ENCODE data around the gene ICE2.
"Not testable (repeated sequence)": the region's sequence is repeated elsewhere in the genome, so short reads cannot be mapped to it uniquely, and the experiment has no call there.

The ICE2 gene

GRCh38 chr15:60406513-60407414 is 72.2 kb downstream of the ICE2 start:
- DNase-seq: no peak

DNA sequence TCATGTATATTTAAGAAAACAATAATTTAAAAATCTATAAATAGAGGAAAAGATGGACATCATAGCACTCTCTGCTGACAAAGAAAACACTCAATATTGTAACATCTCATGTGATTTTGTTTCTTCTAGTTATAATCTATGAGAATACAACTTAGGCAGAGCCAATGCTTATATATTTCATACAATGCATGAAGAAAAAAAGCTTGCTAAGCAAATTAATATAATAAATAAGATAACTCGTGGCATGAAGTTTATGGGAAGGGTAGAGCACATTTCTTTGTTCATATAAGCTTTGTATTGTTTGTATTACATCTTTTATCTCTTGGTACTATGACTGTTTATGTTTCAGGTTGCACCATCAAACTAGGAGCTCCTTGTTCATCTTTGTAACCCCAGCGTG is 73.5 kb downstream of the ICE2 start:
- DNase-seq: no peak

DNA sequence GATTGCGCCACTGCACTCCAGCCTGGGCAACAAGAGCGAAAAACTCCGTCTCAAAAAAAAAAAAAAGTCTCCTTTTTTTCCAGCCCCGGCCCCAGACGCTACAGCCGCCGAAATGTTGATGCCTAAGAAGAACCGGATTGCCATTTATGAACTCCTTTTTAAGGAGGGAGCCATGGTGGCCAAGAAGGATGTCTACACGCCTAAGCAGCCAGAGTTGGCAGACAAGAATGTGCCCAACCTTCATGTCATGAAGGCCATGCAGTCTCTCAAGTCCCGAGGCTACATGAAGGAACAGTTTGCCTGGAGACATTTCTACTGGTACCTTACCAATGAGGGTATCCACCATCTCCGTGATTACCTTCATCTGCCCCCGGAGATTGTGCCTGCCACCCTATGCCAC is 74.6 kb downstream of the ICE2 start:
- DNase-seq: not testable (repeated sequence)

DNA sequence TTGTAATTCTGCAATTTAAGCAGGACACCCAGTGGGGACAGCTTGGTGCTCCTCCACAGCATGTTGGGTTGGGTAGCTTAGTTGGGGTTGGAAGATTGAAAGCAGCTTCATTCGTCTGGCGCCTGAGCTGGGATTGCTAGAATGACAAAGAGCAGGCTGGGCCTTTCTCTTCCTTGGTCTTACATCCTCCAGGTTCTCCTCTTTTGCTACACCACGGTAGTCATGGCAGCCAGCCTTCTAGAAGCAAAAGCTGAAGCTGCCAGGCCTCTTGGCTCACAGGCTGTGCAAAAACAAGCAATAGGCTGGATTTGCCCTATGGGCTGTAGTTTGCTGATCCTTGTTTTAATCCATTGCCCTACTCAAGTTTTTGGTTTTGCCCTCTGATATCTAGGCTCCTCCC is 78.0 kb downstream of the ICE2 start:
- no peak for DNase-seq

- DNase-seq: no peak
Observed at GRCh38 chr15:60399931-60400330, 79.0 kb downstream of the ICE2 start.

- DNase-seq: no peak
Observed at GRCh38 chr15:60399246-60399915, 79.6 kb downstream of the ICE2 start.

- DNase-seq: peak; percentile 41
Observed at GRCh38 chr15:60397772-60398445, 81.0 kb downstream of the ICE2 start, which contains the start of gene ANXA2. Gene ANXA2 (minus strand): TSS chr15:60397986. CDS start chr15:60386075, 11,911 bp downstream.

DNA sequence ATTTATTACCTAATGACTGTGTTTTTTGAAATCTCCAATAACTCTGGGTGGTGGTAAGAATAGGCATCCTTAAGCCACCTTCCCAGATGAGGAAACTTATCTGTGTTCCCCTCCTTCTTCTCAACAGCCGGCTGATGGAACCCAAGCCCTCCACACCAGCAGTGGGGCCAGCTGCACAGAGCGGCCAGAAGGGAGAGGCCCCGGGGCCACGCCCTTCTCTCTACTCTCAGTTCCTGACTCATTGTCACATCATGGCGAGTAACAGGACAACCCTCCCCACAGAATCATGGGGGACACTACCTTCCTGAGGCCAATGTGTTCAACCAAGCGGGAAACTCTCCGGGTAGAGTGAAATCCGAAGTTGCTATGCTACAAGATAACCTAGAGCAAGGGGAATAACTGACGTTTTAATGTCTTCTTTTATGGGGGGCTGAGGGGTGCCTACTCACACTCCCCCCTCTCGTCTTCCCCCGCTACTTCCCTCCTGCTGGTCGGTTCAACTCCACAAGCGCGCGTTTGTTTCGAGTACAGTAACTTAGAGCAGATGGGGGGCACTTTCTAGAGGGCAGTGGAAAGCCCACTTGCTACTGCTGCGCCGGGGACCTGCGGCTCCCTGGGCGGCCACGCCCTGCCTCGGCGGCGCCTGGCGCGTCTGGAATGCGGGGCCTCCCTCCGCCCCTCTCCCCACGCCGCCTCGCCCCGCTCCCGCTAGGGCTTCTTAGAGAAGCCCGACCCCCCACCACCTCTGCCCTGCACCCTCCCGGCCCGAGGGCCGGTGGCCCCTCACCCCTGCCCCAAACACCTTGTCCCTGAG is 81.8 kb downstream of the ICE2 start:
- no peak for DNase-seq

- no peak for DNase-seq
Observed at GRCh38 chr15:60396560-60396957, 82.4 kb downstream of the ICE2 start.

DNA sequence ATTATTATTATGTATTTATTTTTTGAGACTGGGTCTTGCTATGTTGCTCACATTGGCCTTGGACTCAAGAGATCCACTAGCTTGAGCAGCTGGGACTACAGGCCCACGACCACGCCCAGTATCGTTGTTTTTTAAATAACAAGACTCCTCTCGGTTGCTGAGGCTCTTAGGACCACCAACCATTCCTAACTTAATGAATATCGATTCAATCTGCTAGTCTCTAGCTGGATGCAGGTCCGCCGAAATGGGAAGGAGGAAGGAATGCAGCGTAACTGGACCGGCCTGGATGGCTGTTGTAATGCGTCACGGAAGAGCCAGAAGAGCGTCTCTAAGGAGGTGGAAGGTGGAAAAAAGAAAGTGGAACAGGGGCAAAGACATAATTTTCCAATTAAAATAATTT is 82.8 kb downstream of the ICE2 start:
- no peak for DNase-seq

DNA sequence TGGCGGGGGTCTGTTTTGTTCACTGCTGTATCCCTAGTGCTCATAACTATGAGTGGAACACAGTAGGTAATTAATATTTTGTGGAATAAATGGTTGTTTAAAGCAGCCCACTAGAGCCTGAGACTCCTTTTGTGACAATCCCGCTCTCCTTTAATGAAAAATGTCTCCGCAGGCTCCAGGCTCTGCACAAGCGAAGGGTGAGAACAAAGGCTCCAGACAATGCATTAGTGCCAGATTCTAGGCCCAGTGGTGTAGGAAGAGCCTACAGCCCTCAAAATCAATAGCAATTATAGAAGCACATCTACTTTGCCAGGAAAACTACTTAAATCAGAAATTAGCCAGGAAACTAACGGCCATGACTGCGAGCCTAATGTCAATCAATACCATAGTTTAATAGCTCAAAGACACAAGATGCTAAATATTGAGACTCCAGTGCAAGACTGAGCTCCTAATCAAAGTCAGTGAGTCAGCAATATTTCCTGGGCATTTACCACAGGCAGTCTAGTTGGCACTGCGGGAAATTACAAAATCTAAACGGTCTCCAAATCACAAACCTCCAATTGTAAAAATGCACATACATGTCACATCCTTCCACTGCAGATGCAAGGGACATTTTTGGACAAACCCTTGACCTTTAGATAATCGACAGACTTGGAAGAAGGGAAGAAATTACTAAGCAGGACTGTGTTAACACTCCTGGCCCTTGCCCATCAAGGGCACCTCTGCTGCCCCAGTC is 83.5 kb downstream of the ICE2 start:
- no peak for DNase-seq

- no peak for DNase-seq
Observed at GRCh38 chr15:60394689-60395097, 84.2 kb downstream of the ICE2 start.

- no peak for DNase-seq
Observed at GRCh38 chr15:60392986-60393790, 85.8 kb downstream of the ICE2 start.

- no peak for DNase-seq
Observed at GRCh38 chr15:60392601-60392985, 86.3 kb downstream of the ICE2 start.

DNA sequence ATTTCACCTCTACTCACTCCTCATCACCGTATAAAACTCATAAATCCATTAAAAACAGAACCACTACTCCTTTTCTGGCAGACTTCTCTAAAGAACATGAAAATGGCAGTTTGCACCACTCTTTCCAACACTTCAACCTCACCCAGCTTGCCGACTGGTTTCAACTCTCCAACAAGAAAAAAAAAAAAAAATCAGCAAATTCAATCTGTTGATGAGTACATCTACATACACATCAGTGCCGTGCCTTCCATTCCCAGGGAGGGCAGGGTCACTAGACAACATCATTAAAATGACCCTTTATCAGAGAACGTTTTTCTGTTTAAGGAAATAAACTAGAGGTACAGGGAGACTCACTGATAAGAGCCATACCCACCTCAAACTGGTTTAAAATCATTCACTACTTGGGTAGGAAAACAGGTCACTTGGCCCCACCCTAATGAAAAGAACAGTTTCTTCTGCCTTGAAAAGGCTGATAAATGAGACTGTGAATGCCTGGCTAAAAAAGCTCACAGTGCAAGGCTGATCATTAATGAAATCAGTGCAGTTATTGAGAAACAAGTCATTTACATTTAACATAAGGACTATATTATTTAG is 87.1 kb downstream of the ICE2 start:
- no peak for DNase-seq

DNA sequence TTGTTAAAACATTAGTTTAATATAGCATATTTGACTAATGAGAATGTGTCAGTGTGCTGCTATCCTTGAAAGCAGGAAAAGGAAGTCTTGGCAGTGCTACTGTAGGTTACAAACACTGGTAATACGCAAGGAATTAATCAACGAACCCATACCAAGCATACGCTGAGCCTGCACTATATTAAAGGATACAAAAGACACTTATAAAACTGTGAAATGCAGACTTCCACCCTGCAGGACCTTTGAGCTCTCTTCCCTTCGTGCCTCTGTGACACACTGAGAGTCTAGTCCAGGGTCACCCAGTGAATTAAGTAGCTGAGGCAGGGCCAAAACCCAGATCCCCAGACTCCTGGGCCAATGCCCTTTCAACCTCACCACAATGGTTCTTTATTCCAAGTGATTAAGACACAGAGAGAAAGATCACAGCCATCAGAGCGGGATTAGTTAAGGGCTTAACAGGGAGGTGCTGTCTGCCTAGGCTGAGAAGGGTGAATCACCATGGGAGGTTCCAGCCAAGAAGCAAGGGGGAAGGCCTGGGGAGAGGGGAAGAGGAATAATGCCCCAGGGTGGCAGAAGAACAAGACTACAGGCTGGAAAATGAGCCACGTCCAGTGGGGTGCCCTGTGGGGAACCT is 88.0 kb downstream of the ICE2 start:
- DNase-seq: no peak

GRCh38 chr15:60390231-60390630 is 88.7 kb downstream of the ICE2 start:
- no peak for DNase-seq

DNA sequence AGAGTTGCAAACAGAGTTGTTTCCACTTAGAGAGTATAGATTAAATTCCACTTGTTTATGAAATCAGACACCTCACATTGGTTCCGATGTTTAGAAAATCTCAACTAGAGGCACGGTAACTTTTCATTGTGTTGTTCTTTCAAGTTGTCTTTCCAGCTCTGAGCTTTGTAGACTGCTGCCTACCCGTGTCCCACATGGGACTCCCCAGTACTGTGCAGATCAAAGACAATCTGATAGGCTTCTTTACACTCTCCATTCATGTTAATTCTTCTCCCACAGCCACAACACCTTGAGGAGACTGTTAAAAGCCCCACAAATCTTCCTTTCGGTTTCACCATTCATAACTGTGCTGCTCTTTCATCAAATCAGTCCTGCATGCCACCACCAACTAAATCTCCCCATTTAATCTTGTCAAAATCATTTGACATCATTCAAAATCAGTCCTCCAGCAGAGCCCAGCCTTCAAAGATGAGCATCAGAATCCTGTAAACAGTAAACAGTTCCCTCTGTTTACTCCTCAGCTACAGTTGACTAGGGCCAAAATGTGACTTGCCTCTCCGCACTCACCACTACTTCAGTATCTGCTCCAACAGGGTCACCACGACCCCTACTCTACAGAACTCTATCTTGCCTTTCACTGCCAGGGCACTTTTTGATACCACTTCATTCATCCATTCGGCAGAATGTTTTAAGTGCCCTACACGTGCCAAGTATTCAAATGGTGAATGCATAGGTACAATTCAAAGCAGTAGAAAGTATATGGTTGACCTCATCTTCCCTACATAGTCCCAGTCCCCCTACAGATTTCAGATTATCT is 89.5 kb downstream of the ICE2 start:
- DNase-seq: no peak

DNA sequence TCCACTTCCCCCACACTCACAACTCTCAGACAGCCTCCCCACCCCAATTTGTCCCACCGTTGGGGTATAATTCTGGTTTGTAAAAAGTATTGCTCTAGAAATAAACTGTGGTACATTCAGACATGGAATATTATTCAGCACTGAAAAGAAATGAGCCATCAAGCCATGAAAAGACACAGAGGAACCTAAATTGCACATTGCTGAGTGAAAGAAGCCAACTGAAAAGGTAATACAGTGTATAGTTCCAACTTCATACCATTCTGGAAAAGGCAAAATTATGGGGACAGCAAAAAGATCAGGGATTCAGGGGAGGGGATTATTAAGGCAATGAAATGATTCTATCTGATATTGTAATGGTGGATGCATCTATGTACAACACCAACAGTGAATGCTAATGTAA is 91.6 kb downstream of the ICE2 start:
- no peak for DNase-seq
